Eye (tissue), 1 donor: ENCODE measurements around the gene LRRC18.

Experiments used
- DNase-seq: peaks from one replicate; pipeline ENCODE4 v3.0.0-alpha.2; 2015

LRRC18 gene

DNA sequence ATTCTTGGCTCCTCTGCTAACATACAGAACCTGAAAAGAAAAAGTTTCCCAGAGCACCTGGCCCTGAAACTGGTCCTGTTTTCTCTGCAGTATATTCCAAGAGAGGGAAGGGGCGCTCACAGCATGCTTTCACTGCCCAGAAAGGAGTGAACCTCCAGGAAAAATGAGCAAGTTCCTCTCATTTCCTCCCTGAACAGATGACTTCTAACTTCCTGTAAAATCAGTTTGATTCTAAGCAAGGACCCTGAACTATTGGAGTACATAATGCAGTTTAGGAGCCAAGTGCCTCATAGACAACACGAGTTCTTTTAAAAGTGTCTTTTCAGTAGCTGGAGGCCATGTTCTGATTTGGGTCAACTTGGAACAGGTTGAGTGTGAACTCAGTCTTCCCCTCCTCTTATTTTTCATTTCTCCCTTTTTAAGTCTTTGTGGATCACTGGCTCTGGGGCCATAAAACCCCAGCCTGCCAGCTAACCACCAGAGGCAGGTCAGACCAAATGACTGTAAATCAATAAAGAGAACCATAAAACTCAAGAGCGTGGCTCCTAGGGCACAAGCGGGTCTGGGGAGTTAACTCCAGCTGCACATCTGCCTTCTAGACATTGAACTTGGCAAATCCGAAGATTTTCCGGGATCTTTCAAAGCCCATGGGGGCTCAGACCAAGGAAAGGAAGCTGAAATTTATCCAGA lies 5.9 kb upstream of the LRRC18 start:
- DNase-seq = no peak

GRCh38 chr10:48944171-48944570 lies 4.5 kb upstream of the LRRC18 start:
- DNase-seq = no peak

- no peak for DNase-seq
These were observed 3.5 kb upstream of the LRRC18 start for GRCh38 chr10:48943096-48943495.

DNA sequence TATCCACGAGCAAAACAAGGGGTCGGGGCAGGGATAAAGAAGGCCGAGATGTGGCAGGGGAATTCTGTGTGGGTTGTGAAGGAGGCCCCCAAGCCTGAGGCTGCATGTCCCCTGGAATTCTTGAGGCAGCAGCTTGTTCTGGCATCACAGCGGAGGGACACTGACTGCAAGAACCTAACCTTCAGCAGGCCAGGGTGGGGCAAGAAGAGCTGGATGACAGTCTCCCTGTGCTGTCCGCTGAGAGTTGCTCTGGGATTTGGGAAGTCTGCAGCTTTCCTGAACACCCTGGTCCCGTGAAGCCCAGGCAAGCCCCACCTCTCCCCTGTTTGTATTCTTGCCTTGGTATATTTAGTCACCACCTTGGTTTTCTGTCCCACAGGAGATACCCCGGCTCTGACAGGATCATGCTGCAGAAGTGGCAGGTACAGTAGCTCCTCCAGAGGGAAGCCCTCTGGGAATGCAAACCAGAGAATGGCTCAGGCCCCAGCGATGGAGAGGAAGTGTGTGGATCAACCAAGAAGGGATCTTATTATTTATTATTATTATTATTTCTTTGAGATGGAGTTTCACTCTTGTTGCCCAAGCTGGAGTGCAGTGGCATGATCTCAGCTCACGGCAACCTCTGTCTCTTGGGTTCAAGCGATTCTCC lies 1.9 kb upstream of the LRRC18 start:
- DNase-seq = no peak

DNA sequence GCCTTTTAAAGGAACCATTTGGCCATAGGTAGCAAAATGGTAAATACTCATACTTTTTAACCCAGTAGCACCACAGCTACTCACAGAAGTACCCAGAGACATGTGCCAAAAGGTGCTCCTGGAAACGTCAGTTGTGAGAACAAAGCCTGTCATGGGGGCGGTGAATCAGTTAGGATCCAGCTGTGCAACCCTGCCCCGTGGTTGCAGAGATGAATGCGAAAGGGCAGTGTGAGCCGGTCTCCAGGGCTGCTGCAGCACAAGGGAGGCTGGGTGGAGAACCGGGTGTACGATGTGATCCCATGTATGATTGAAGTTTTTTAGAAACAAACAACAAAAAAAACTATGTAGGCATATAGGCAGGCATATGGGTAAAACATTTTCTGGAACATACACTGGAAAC lies 1.3 kb upstream of the LRRC18 start:
- peak; percentile 49 for DNase-seq

DNA sequence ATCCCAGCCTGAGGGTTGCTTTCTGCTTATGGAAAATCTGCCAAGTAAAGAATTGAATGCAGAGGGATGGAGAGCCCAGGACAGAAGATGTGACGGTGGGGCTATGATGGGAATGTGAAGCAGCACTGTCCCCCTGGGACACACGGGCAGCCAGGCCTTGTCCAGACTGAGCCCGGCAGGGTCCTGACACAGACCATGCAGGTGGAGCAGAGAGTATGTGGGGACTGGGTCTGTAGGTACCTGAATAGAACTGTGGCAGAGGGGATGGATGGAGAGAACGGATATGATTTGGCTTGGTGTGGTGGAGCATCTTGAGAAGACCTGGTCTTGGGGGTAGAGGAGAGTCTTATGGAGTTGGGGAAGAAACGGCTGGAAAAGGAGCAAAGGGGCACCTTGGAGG lies 732 bp upstream of the LRRC18 start:
- DNase-seq = no peak

DNA sequence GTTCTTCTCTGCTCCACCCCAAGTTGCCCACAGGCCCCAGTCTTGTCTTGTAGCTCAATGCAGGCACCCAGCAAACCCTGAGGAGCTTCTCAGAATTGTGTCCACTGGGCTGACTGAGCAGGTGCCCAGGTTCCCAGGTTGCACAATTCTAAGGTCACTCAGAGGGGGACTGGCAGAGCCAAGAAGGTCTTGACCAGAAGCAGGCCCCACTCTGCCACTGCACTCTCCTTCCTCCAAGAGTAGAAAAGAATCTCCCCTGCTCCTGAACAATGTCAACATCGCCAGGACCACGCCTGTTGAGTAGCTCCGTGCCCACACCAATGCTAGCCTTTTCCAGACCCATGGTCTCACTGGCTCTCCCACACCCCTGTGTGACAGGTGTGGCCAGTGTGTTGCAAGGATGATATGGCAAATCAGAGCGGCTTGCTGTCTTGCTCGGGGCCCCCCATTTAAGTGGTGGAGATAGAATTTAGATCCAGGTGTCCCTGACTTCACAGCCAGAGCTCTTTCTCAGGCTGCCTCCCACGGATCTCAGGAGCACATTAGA lies 577 bp downstream of the LRRC18 start:
- no peak for DNase-seq

DNA sequence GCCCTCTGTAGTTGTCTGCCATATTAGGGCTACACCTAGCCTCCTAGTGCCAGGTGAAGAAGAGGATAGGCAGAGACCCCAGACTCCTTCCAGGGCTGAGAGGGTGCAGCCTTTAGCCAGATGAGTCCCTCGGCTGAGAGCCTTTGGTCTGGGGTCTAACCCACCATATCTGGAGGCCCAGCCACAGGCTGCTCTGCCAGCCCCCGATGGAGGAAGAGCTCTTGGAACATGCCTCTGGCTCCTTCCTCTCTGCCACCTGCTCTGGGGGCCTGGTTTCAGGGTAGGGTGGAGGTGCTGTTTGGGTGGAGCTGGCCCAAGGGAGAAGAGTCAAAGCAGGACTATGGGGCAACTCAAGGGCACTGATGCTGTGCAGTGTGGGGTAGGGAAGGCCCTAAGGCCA lies 1.4 kb downstream of the LRRC18 start:
- DNase-seq = no peak

- DNase-seq = no peak
These were observed 1.8 kb downstream of the LRRC18 start for GRCh38 chr10:48937796-48938195.

- no peak for DNase-seq
These were observed 4.1 kb downstream of the LRRC18 start for GRCh38 chr10:48935577-48935976.

GRCh38 chr10:48934672-48935501 lies 4.8 kb downstream of the LRRC18 start:
- DNase-seq = peak; percentile 67

- no peak for DNase-seq
These were observed 6.6 kb downstream of the LRRC18 start for GRCh38 chr10:48932831-48933664.

GRCh38 chr10:48931188-48931587 lies 8.5 kb downstream of the LRRC18 start:
- no peak for DNase-seq

DNA sequence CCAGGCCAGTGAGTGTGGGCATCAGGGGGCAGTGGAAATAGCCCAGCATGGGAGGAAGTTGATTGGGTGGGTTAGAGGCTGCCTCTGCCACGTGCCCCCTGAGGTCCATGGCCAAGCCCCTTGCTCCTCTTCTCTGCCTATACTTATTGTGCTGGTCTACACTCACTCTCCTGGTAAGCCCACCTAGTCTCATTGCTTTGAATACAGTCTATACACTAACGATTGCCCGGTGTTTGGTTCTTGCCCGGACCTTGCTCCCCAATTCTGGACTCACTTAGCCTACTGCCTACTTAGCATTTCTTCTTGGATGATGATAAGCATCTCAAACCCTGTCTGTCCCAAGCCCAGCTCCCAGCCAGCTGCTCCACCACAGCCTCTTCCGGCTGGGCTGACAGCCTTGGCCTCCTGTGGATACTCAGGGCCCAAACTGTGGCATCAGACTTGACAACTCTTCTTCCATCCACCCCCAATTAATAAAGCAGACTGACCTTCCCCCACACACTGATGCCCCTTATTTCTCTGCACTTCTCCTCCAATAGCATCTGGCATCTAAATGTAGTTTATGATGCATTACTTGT lies 10.1 kb downstream of the LRRC18 start:
- no peak for DNase-seq

GRCh38 chr10:48926764-48927540 lies 12.7 kb downstream of the LRRC18 start:
- DNase-seq = peak; percentile 57

- no peak for DNase-seq
These were observed 13.4 kb downstream of the LRRC18 start for GRCh38 chr10:48926255-48926654.

GRCh38 chr10:48924988-48925387 lies 14.7 kb downstream of the LRRC18 start:
- DNase-seq = no peak

DNA sequence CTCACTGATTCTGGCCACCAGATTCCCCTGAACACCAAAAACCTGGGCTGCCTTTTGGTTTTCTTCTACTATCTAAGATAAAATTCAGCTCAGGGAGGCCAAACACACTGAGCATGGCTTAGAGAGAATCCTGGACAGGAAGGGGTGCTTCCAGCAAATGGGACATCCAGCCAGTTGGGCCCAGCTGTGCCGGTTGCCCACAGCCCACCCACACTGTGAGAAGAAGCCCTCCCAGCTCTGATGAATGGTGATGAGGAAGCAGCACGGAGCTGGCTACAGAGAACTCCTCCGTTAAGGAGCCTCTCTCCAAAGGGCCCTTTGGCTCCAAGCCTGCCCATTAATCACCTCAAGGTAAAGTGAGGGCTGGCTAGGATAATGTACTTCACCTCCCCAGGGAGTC lies 15.9 kb downstream of the LRRC18 start:
- DNase-seq = no peak

- DNase-seq = no peak
These were observed 26.0 kb downstream of the LRRC18 start for GRCh38 chr10:48913674-48914073.

DNA sequence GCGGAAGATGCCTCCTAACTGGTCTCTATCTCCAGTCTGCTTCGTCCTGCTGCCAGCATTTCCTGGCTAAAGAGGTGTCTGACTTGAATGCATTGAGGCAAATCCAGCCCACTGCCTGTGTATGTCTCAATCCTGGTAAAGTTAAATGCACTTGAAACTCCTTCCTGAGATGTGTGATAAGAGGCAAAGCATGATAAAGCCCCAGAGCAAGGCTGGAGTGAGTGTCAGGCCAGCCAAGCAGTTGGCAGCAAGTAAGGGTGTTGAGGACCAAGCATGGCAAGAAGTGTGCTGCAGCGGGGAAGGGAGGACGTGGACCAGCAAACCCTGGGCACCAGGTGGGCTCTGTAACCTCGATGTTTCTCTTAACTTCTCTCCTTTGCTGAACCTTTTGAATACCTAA lies 29.1 kb downstream of the LRRC18 start:
- no peak for DNase-seq

GRCh38 chr10:48907730-48908129 lies 31.9 kb downstream of the LRRC18 start:
- DNase-seq = no peak

- no peak for DNase-seq
These were observed 32.8 kb downstream of the LRRC18 start for GRCh38 chr10:48906841-48907240.
